GM18508 (cell line): Measurements from ENCODE around the gene LAG3.

Experiments
- ATAC-seq: cut with Tn5 transposase; IDR thresholded peaks from one replicate; pipeline ENCODE4 v1.9.1; 2021; ENCODE audit warnings: moderate number of reproducible peaks; ENCODE audit not compliant: insufficient read depth, unreplicated experiment

The LAG3 gene

GRCh38 chr12:6821591-6822425, 49.5 kb downstream of the LAG3 start, which contains the start of gene GPR162:
Gene GPR162, plus strand, starts transcription at chr12:6821821. Its CDS starts 2,078 bp downstream, at chr12:6823899.
- no peak for ATAC-seq

- no peak for ATAC-seq
These were observed 50.3 kb downstream of the LAG3 start for GRCh38 chr12:6822426-6823135.

GRCh38 chr12:6823182-6824084, 51.1 kb downstream of the LAG3 start:
- ATAC-seq: no peak

- no peak for ATAC-seq
These were observed 51.9 kb downstream of the LAG3 start for GRCh38 chr12:6824085-6824775.

- no peak for ATAC-seq
These were observed 52.6 kb downstream of the LAG3 start for GRCh38 chr12:6824901-6825381.

- no peak for ATAC-seq
These were observed 53.2 kb downstream of the LAG3 start for GRCh38 chr12:6825398-6826124.

- no peak for ATAC-seq
These were observed 53.9 kb downstream of the LAG3 start for GRCh38 chr12:6826125-6826733.

- no peak for ATAC-seq
These were observed 54.6 kb downstream of the LAG3 start for GRCh38 chr12:6826734-6827436.

- no peak for ATAC-seq
These were observed 55.2 kb downstream of the LAG3 start for GRCh38 chr12:6827437-6827911.
